Hepatocyte (in vitro differentiated cells): ENCODE results near the gene FUBP3. TPM values are rescaled to one million over a fixed set of nuclear protein-coding genes. Genes with fewer than 3 reads are reported as not detected.

Source experiments
- DNase-seq: peaks from one replicate; pipeline ENCODE4 v3.0.0-alpha.2; 2016; ENCODE audit warnings: low spot score
- H2AFZ ChIP-seq: fragments of 200-600 bp; sonication (generic); 2 replicates; pipeline ENCODE4 v1.6.0; 2016; ENCODE audit warnings: antibody characterized with exemption, mild to moderate bottlenecking
- H3K27ac ChIP-seq: fragments of 200-600 bp; sonication (generic); 2 replicates; pipeline ENCODE4 v1.5.1; 2016; ENCODE audit warnings: mild to moderate bottlenecking
- H3K27me3 ChIP-seq: fragments of 200-600 bp; sonication (generic); 2 replicates; pipeline ENCODE4 v1.6.1; 2016
- H3K36me3 ChIP-seq: fragments of 200-600 bp; sonication (generic); replicated peaks from 2 replicates; pipeline ENCODE4 v1.5.1; 2016; ENCODE audit warnings: low read depth; ENCODE audit not compliant: insufficient read depth
- H3K4me1 ChIP-seq: fragments of 200-600 bp; sonication (generic); 2 replicates; pipeline ENCODE4 v1.5.1; 2016; ENCODE audit warnings: mild to moderate bottlenecking, moderate library complexity; ENCODE audit not compliant: insufficient read depth
- H3K4me2 ChIP-seq: fragments of 200-600 bp; sonication (generic); 2 replicates; pipeline ENCODE4 v1.6.0; 2016
- H3K4me3 ChIP-seq: fragments of 200-600 bp; sonication (generic); 2 replicates; pipeline ENCODE4 v1.5.1; 2016; ENCODE audit warnings: mild to moderate bottlenecking
- H3K79me2 ChIP-seq: fragments of 200-600 bp; sonication (generic); 2 replicates; pipeline ENCODE4 v1.6.0; 2017; ENCODE audit warnings: mild to moderate bottlenecking
- H3K9me2 ChIP-seq: fragments of 200-600 bp; sonication (generic); replicated peaks from 2 replicates; pipeline ENCODE4 v1.6.0; 2017; ENCODE audit warnings: mild to moderate bottlenecking; ENCODE audit not compliant: insufficient read depth
- H3K9me3 ChIP-seq: fragments of 200-600 bp; sonication (generic); 2 replicates; pipeline ENCODE4 v1.5.1; 2016; ENCODE audit warnings: low read depth, mild to moderate bottlenecking
- H4K20me1 ChIP-seq: fragments of 200-600 bp; sonication (generic); 2 replicates; pipeline ENCODE4 v1.6.0; 2016; ENCODE audit warnings: mild to moderate bottlenecking; ENCODE audit not compliant: insufficient read depth, poor library complexity, severe bottlenecking
- EZH2 ChIP-seq: fragments of 200-600 bp; sonication (generic); IDR thresholded peaks from 2 replicates; pipeline ENCODE4 v1.6.1; 2016; ENCODE audit warnings: antibody characterized with exemption, mild to moderate bottlenecking, borderline replicate concordance
- EZH2phosphoT487 ChIP-seq: fragments of 200-600 bp; sonication (generic); IDR thresholded peaks from one replicate; pipeline ENCODE4 v1.6.1; 2018; ENCODE audit warnings: antibody characterized with exemption, mild to moderate bottlenecking, low read depth, moderate library complexity; ENCODE audit not compliant: unreplicated experiment, severe bottlenecking
- WGBS: methylation state at CpG from one replicate; pipeline ENCODE4 v1.1.6; 2016; ENCODE audit warnings: low lambda C conversion rate; ENCODE audit errors: missing lambda C conversion rate; 5-methylcytosine and 5-hydroxymethylcytosine counted together
- polyA plus RNA-seq: library from polyadenylated mRNA; unstranded; fragments of >200 nt; fragmentation: Nextera tagmentation; extraction: Ambion mirVana; gene quantifications from 2 replicates; pipeline ENCODE4 v1.2.1, GENCODE V29; 2016
- total RNA-seq: library from RNA; depleted of rRNA; stranded (reverse); fragments of >200 nt; gene quantifications from 2 replicates; pipeline ENCODE4 v1.2.3, GENCODE V29; 2014
- TF ChIP-seq, protein P1 (sequence below): fragments of 200-600 bp; sonication (generic); IDR thresholded peaks from 2 replicates; pipeline ENCODE4 v1.5.1; 2016; ENCODE audit warnings: antibody characterized with exemption, mild to moderate bottlenecking; ENCODE audit not compliant: poor library complexity

Gene FUBP3
- total and polyA plus RNA-seq, 2 experiments from 2014 or later = 55.1 to 56.1 TPM

DNA sequence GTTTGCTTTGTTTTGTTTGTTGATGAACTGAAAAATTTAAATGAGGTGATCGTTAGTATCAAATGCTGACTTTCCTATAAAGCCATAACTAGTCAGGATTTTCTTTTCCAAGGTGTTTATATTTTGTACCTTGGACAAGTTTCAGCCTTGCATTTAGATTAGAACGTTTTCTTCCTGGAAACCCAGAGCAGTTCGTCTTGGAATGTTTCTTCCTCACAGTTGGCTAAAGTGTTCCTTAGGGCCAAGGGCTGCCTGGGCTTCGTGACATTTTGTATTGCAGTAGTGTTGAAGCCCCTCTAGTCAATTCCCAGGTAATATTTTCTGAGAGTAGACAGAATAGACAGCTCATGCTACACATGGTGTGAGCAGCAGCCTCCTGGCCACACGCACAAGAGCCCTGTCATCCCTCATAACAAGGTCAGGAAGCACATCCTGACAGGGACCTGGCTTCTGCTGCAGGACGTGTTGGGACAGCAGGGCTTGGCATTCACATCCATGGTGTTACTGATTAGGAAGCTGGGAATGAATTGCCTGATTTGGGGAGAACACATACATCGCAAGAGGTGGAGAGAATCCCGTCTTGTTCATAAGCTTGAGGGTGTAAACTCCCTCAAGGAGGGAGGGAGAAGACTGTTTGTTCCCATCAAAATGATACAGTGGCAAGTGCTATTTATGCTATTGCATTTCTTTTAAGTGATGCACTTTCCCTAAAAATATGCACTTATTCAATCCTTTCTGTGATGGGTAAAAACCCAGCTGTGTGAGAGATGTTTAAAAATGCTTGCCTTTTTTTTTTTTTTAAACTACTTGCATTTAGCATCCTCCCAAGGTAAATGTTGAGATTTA is 31.7 kb downstream of the FUBP3 start:
- Histone ChIP-seq H3K27ac (no peak overlapping the region), H2AFZ (no peak overlapping the region), H3K9me3 (no peaks in the 10 kb centered on the region), H3K36me3 (peaks cover 3% of the 10 kb centered on the region), H3K4me1 (no peaks in the 10 kb centered on the region), H3K79me2 (peaks cover 14% of the 10 kb centered on the region), H3K27me3 (no peaks in the 10 kb centered on the region), H3K4me3 (no peak overlapping the region), H3K9me2 (no peaks in the 10 kb centered on the region), H4K20me1 (peaks cover 17% of the 10 kb centered on the region), H3K4me2 (no peak overlapping the region)
- 87% methylated on average over 8 of the region's 8 CpGs for WGBS
- DNase-seq = no peak
- TF ChIP-seq, protein P1, sequence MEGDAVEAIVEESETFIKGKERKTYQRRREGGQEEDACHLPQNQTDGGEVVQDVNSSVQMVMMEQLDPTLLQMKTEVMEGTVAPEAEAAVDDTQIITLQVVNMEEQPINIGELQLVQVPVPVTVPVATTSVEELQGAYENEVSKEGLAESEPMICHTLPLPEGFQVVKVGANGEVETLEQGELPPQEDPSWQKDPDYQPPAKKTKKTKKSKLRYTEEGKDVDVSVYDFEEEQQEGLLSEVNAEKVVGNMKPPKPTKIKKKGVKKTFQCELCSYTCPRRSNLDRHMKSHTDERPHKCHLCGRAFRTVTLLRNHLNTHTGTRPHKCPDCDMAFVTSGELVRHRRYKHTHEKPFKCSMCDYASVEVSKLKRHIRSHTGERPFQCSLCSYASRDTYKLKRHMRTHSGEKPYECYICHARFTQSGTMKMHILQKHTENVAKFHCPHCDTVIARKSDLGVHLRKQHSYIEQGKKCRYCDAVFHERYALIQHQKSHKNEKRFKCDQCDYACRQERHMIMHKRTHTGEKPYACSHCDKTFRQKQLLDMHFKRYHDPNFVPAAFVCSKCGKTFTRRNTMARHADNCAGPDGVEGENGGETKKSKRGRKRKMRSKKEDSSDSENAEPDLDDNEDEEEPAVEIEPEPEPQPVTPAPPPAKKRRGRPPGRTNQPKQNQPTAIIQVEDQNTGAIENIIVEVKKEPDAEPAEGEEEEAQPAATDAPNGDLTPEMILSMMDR = no peak
- TF ChIP-seq EZH2 (no peak), EZH2phosphoT487 (no peak)

DNA sequence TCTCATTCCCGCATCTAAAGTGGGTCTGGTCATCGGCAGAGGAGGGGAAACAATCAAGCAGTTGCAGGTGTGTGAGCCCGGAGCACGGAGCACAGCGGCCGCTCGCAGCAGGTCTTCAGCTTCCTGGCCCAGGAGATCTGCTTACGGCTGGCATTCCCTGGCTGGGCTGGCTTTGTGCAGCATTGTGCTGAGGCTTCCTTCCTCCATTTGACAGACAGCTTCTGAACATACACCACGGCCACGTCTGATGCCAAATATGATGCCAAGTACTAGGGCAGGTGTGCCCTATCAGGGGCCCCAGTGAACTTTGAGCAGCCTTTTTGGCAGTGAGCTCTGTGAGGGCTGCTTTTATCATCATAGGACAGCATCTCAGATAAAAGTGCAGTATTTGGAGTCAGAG is 37.1 kb downstream of the FUBP3 start:
- H3K4me3 ChIP-seq = no peak overlapping the region
- no peaks in the 10 kb centered on the region for H3K79me2 ChIP-seq
- H3K27ac ChIP-seq = no peak overlapping the region
- H3K4me2 ChIP-seq = no peak overlapping the region
- H3K36me3 ChIP-seq = peaks cover 3% of the 10 kb centered on the region
- H3K27me3 ChIP-seq = no peaks in the 10 kb centered on the region
- no peaks in the 10 kb centered on the region for H3K9me3 ChIP-seq
- no peaks in the 10 kb centered on the region for H3K4me1 ChIP-seq
- H3K9me2 ChIP-seq = no peaks in the 10 kb centered on the region
- no peak overlapping the region for H2AFZ ChIP-seq
- DNase-seq = no peak
- WGBS = 96% methylated on average over 10 of the region's 10 CpGs
- TF ChIP-seq, protein P1 = no peak
- no peak for TF ChIP-seq EZH2phosphoT487
- TF ChIP-seq EZH2 = no peak
- H4K20me1 ChIP-seq = no peaks in the 10 kb centered on the region

DNA sequence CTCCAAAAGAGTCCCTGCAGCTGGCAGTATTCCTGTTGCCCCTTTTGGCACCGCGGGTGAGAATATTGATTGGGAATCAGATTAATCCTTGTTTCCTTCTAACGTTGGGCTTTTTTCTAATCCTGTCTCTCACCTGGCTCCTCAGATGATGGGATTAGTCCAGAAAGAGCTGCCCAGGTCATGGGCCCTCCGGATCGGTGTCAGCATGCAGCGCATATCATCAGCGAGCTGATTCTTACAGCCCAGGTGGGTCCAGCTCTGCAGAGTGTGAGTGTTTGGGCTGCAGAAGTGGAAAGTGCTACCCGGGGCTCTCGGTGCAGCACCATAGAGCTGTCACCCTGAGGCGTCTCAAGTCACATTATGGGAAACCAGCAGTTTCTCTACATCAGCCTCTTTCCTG is 44.1 kb downstream of the FUBP3 start:
- no peak for TF ChIP-seq EZH2
- TF ChIP-seq, protein P1 = no peak
- no peaks in the 10 kb centered on the region for H3K36me3 ChIP-seq
- H3K9me3 ChIP-seq = no peaks in the 10 kb centered on the region
- no peaks in the 10 kb centered on the region for H4K20me1 ChIP-seq
- no peak overlapping the region for H3K4me2 ChIP-seq
- DNase-seq = no peak
- H3K4me1 ChIP-seq = no peaks in the 10 kb centered on the region
- H3K27ac ChIP-seq = no peak overlapping the region
- no peaks in the 10 kb centered on the region for H3K27me3 ChIP-seq
- H2AFZ ChIP-seq = no peak overlapping the region
- H3K79me2 ChIP-seq = no peaks in the 10 kb centered on the region
- H3K4me3 ChIP-seq = no peak overlapping the region
- no peaks in the 10 kb centered on the region for H3K9me2 ChIP-seq
- WGBS = 88% methylated on average over 10 of the region's 10 CpGs
